ENCODE results near the gene CHERP.

GRCh38 chr19:16495982-16496612, 46.1 kb downstream of the CHERP start, which contains the start of the genes C19orf44 and CALR3:
- TF ChIP-seq GATA3 (IDR thresholded peaks at IDR 0.05; ENCODE audit: low read depth, low read length), result no peak
- TF ChIP-seq GATA2 (IDR thresholded peaks at IDR 0.05; ENCODE audit: low read depth, low read length), result no peak

All from SH-SY5Y (cell line).